Endometrial microvascular endothelial cells (primary cell): ENCODE results near the gene ASTN2. TPM values are rescaled to one million over a fixed set of nuclear protein-coding genes. Genes with fewer than 3 reads are reported as not detected.

Experiments
- in situ Hi-C: cut with HindIII; loops from 2 replicates; pipeline ENCODE4 v1.10.0; 2017; ENCODE audit warnings: low sequenced_read_pairs, low pct_unique_long_range_greater_than_20kb; ENCODE audit errors: inconsistent ontology term
- total RNA-seq: library from RNA; depleted of rRNA; stranded (reverse); fragments of >200 nt; gene quantifications from one replicate; pipeline ENCODE4 v1.2.3, GENCODE V29; 2015; ENCODE audit errors: inconsistent ontology term

ASTN2 gene
- total RNA-seq, 1 donor from 2014 or later = 2.1 TPM

DNA sequence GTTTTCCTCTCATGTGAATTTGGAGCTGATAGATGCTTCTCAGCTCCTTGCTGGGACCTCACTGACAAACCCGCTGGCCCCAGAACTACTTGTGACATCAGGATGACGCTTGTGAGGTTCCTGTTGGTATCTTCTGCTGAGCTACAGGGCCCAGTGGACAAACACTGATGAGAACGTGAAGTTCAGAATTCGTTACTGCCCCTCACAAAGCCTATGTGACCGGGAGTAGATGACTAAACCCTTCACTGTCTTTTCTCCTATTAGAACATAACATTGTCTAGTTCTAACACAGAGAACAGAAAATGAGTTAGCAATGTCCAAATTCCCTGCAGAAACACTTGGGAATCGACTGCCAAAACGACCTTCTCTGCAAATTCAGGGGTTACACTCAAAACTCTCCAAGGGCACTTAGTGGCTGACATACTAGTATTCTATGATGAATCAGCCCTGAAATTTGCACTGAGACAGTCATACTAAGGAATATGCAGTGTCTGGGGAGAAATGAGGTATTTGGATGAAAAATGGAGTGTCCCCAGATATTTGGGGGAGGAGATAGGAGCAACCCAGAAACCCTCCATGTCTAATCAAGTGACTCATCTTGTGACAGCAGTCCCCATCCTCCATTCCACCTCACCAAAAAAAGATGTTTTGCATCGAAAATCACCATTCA lies 871.0 kb downstream of the ASTN2 start:
- in situ Hi-C loops = no loop called here

DNA sequence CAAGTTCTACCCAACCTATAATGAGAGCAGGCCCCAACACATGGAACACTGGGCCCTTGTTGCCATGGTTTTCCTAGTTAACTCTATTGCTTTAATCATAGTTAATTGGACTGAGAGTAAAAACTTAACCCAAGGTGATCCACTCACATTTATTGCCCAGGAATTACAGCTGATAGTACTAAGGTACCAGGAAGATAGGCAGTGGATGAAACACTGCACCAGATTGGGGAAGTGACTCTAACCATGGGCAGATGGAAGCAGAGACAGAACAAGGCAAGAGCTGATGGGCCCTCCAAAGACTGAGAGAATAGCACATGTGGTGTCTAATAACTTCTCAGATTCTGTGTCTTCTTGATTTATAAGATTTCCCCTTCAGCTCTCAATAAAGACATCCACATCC lies 873.5 kb downstream of the ASTN2 start:
- in situ Hi-C loops = no loop called here

DNA sequence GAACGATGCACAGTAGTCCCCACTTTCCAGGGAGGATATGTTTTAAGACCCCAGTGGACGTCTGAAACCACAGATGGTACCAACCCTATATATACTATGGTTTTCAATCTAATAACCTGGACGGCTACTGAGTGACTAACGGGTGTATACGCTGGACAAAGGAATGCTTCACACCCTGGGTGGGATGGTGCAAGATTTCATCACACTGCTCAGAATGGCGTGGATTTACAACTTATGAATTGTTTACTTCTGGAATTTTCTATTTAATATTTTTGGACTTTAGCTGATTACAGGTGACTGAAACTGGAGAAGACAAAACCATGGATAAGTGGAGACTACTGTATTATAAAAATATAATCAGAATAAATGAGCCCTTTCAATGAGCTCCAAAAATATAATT lies 875.3 kb downstream of the ASTN2 start:
- in situ Hi-C loops = no loop called here

DNA sequence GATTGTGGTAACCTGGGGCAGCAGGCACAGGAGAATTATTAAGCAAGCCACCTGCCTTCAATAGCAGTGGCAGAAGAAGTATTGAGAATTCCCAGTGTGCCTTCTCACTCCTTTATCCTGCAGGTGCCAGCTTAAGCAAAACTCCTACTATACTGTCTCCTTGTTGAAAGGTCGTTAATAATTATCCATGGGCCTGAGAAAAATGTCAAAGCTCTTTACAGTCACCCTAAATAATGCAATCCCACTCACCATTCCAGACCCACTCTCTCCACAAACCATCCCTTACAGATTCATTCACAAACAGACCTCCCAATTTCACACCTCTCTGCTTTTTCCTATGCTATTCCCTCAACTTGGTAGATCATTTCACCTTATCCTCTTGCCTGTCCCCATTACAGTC lies 889.2 kb downstream of the ASTN2 start:
- in situ Hi-C loops = no loop called here

DNA sequence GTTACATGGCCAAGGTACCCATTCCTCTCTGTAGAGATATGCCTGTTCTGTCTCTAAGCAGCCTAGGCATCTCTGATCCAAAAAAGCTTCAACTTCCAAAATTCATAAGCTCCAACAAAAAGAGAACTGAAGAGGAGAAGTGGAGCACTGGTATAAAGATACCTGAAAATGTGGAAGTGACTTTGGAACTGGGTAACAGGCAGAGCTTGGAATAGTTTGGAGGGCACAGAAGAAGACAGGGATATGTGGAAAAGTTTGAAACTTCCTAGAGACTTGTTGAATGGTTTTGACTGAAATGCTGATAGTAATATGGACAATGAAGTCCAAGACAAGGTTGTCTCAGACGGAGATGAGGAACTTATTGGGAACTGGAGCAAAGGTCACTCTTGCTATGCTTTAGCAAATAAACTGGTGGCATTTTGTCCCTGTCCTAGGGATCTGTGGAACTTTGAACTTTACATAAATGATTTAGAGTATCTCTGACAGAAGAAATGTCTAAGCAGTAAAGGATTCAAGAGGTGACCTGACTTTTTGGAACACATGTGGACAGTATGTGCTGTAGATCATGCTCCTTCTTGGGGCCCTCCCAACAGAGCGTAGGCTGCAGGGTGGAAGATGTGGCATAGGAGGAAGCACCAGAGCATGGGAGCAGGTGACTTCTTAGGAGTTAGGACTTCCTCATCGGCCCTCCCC lies 889.9 kb downstream of the ASTN2 start:
- in situ Hi-C loops = no loop called here

DNA sequence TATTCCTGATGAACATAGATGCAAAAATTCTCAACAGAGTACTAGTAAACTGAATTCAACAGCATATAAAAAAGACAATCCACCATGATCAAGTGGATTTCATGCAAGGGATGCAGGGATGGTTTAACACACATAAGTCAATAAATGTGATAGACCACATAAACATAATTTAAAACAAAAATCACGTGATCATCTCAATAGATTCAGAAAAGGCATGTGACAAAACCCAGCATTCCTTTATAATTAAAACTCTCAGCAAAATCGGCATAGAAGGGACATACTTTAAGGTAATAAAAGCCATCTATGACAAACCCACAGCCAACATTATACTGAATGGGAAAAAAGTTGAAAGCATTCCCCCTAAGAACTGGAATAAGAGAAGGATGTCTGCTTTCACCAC lies 894.6 kb downstream of the ASTN2 start:
- in situ Hi-C loops = no loop called here

DNA sequence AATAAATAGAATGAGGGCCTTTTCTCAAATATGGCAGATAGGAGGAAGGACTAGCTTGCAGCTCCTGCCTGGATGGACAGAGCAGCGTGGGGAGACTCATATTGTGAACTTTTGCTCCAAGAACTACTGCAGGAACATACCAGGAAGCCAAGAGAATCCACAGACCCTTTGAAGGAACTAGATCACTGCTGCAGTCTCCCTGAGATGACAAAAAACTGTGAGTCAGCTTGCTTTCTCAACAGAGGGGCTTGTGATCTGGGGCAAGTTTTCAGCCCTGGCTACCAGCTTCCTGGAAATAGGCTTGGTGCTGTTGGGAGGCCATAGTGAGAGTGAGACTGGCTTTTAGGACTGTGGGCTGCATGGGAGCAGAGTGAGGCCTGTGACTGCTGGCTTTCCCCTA lies 898.4 kb downstream of the ASTN2 start:
- in situ Hi-C loops = no loop called here

DNA sequence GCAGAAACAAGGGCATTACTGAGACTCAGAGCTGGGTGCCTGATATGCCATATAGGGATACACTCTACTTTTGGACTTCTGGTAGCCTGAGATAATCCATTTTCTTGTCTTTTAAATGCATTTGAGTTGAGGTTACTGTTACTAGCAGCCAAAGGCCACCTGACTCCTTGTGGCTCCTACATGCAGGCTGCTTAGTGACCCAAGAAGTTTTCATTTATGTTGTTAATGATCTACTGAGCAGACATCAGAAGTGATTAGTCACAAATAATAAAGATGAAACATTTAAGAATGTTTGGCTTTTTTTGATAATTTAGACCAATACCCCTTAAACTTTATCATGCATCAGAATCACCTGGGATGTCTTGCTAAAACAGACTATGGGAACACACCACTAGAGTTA lies 899.3 kb downstream of the ASTN2 start:
- in situ Hi-C loops = no loop called here

DNA sequence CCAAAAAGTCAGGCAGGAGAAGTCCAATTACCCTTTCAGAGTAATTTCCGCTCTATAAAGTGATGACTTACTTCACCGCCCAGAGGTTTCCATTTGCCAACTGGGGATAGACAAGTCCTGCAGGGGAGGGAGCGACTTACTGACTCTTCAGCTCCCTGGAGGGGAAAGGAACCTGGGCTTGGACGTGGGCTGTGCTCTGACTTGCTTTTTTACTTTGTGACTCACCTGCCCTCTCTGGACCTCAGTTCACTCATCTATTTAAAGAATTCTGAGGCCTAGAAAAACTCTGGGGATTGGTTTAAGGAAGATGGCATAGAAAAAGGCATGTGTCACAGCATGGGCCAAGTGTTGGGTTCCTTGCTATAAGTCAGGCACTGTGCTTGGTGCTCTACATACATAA lies 908.2 kb downstream of the ASTN2 start:
- in situ Hi-C loops = no loop called here

DNA sequence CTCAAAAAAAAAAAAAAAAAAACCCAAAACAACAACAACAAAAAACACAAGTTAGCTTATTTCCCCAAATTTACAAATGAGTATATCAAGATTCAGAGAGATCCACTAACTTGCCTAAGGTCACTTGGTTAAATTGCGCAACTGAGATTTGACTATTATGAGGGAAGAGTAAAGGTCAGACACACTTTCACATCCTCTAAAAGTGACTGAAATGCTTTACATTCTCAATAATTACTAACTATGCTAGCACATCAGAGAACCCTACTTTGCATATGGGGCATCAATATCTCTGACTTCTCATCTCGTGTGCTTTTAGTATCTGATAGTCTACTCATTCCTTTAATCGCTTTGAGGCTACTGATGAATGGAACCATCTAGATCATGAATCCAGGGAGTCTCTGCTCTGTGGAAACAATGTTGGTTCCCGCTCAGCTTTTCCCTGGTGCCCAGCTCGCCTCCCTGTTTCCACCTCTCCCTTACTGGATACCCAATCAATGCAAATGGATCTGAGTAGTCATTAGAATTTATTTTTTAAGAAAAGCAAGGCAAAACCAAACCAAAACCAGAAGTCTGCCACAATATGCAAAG lies 909.9 kb downstream of the ASTN2 start:
- in situ Hi-C loops = no loop called here

DNA sequence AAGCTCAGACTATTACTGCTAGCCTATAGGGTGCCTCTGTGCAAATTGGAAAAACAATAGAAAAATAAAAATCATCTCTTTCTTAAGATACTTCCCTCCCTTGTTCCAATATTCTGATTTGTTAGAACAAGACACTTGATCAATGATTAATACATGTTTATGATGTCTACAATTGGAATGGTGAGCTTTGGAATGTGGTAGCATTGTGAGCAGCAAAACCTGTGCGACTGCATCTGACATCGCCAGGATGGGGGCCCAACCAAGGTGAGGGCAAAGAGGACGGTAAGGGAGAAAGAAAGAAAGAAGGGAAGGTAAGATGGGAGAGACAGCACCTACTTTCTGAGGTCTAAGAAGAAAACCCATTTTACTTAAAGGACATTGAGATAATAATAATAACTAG lies 910.8 kb downstream of the ASTN2 start:
- in situ Hi-C loops = no loop called here

DNA sequence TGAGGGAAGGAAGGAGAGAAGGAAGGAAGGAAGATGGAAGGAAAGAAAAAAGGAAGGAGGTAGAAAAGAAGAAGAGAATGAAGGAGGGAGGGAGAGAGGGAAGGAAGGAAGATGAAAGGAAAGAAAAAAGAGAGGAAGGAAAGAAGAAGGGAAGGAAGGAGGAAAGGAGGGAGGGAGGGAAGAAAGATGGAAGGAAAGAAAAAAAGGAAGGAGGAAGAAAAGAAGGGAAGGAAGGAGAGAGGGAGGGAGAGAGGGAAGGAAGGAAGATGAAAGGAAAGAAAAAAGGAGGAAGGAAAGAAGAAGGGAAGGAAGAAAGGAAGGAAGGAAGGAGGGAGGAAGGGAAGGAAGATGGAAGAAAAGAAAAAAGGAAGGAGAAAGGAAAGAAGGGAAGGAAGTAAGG lies 912.1 kb downstream of the ASTN2 start:
- in situ Hi-C loops = no loop called here

DNA sequence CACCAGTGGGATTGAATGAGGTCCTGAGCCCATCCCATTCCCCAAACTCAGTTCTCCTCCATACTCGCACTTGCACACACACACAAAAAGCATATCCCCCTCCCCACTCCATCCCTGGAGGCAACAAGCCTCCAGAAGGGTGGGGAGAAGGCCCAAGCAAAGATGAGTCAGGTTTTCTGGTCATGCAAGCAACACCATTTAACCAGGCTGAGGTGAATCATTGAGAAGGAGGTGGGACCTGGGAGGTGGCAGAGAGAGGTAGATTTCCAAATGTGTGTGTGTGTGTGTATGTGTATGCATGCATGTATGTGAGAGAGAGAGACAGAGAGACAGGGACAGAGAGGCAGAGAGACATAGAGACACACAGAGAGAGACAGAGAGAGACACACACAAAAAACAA lies 913.0 kb downstream of the ASTN2 start:
- in situ Hi-C loops = no loop called here

DNA sequence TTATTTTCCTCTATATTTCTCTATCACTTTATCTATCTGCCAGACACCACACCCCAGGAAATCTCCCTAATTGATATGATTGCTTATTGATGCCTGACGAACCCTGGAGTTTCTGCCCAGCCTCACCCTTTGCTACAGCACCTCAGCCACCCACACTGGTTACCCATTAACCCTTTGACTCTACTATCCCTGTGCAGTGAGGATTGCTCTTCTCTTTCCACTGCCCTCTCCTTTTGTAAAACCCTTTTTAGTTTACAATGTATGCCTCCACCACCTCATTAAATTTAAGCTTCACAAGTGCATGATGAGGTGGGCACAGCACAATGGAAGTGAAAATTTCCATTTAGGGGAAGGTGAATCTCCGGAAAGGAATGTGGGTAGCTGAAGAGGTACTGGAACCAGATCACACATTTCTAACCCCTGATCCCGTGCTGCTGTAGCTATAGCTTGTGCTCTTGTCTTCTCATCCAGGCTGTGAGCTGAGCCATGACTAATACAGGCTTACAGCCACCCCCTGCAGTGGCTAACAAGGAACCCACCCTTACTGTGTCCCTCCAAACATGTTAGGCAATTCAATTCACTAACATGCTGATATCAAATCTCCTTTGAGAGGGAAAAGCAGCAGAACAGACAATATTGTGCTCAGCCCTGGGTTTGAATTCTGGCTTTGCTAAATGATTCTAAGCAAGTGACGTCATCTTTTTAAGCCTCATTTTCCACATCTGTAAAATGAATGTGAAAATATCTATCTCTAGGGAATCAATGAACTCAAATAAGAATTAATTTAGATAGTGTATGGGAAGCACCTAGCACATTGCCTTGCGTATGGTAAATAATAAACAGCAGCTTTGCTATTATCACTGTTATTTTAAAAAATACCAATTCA lies 914.6 kb downstream of the ASTN2 start:
- in situ Hi-C loops = no loop called here

DNA sequence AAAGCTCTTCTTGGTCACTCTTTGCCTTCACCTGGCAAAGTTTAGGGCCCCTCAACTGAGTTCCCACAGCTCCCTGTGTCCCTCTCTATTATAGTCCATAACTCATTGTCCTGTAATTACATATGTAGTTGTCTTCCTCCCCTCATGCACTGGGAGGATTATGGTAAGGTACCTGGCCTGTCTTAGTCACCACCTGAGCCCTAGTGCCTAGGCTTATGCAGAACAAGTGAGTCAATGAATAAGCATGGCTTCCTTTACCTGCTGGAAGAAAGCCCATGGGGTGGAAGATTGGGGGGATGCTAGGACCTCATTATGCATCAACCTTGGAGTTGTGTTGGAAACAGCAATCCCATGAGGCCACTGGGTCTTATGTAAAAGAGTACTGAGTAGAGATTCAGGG lies 915.4 kb downstream of the ASTN2 start:
- in situ Hi-C loops = no loop called here

DNA sequence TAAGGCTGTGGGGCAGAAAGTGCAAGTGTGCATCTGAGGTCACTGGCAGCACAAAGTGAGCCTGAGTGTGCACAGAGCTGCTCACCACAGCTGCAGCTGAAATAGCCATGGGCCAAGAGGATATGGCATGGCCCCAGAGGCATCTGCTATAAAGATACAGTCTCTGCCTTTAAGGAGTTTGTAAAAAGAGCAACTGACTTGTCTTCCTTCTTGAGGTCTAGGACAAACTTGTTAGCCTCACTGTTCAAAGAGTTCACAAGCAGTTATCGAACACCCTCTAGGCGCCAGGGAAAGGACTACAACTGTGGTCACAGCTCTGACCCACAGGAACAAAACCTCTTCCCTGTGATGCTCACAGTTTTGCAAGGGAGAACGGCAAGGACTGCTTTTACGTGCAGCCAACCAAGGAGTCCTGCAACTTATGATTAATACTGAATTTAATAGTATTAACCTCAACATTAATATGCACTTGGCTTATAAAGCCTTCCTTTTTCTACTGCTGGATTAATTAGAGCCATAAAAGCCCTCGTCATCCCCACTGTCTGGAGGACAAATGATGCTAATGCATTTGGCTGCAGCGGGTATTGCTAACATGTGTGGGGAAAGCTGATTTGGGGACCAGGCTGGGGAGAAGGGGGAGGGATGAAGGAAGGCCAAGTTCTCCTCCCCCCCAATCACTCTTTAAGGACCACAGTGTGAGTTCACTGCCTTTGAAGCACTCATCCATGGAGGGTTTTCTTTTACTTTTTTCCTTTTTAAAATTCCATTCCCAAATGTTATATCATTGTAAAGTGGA lies 917.6 kb downstream of the ASTN2 start:
- in situ Hi-C loops = no loop called here

DNA sequence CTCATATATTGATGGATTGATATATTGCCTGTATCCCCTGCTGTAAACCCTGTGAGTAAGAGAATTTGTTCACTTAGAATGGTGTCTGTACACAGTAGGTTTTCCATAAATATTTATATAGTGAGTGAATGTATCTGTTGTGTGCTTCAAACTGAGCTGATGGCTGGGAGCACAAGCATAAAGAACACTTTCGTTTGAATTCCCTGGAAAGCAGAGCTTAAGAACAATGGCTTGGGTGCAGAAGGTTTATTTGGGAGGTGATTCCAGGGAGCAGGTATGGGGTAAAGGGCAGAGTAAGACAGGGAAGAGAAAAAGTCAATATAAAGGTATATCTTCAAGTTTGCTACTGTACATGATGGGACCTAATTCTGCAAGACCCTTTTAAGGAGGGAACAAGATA lies 918.7 kb downstream of the ASTN2 start:
- in situ Hi-C loops = no loop called here

DNA sequence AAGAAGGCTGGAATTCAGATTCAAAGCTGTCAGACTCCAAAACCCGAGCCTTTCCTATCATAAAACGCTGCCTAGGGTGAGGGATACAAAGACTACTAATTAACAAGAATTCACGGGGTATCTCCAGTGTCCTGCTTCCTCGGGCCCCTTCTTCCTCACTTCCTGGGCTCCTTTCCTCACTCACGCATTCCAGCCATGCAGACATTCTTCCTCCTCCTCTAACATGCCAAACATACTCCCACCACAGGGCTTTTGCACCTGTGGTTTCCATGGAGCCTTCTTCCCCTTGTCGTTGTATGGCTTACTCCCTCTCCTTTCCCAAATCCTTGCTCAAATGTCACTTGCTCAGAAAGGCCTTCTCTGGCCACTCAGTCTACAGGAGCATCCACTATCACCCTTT lies 919.1 kb downstream of the ASTN2 start:
- in situ Hi-C loops = no loop called here
